Omental fat pad (tissue), 4 donors: ENCODE data around the gene TMEM134. TPM values are rescaled to one million over a fixed set of nuclear protein-coding genes. Genes with fewer than 3 reads are reported as not detected.
A peak's percentile ranks its signal among the peaks of the same experiment; 100 is the strongest.

Experiments used
- ATAC-seq: fragments of 150-250 bp; one replicate; pipeline ENCODE4 v1.9.1; 2016; ENCODE audit warnings: mild to moderate bottlenecking, moderate library complexity; ENCODE audit not compliant: low FRiP score
- DNase-seq: peaks from one replicate; pipeline ENCODE4 v3.0.0-alpha.2; 2019; ENCODE audit warnings: low spot score
- CTCF ChIP-seq, 3 donors: fragments of 450-650 bp; IDR thresholded peaks; one replicate each; pipeline ENCODE4 v1.5.1; 2016 to 2017; ENCODE audit warnings: antibody characterized with exemption in 3 of 3, mild to moderate bottlenecking in 3 of 3, moderate library complexity in 2 of 3
- total RNA-seq, 4 donors: library from RNA; depleted of rRNA; stranded (reverse); fragments of >200 nt; gene quantifications; one replicate each; pipeline ENCODE4 v1.1.0, GENCODE V29; 2016

TMEM134 gene
- total RNA-seq, 4 donors from 2014 or later, result 33.6 to 56.6 (median 44.0) TPM

GRCh38 chr11:67451658-67451976, 17.4 kb downstream of the TMEM134 start:
- no peak for DNase-seq
- no peak for ATAC-seq
- no peak for TF ChIP-seq CTCF (IDR thresholded peaks at IDR 0.05)

GRCh38 chr11:67450796-67451657, 18.0 kb downstream of the TMEM134 start:
- no peak for DNase-seq
- TF ChIP-seq CTCF (IDR thresholded peaks at IDR 0.05), result no peak
- ATAC-seq, result no peak

- ATAC-seq (no peak), DNase-seq (no peak)
- no peak for TF ChIP-seq CTCF (IDR thresholded peaks at IDR 0.05)
These were observed 19.8 kb downstream of the TMEM134 start for GRCh38 chr11:67449116-67449844.

GRCh38 chr11:67448220-67448609, 20.8 kb downstream of the TMEM134 start:
- DNase-seq (no peak), ATAC-seq (no peak)
- TF ChIP-seq CTCF (IDR thresholded peaks at IDR 0.05), result no peak

GRCh38 chr11:67445515-67445914, 23.5 kb downstream of the TMEM134 start:
- no peak for DNase-seq
- ATAC-seq, result no peak
- TF ChIP-seq CTCF (IDR thresholded peaks at IDR 0.05), result no peak

- ATAC-seq (peak; percentile 20), DNase-seq (no peak)
- no peak for TF ChIP-seq CTCF (IDR thresholded peaks at IDR 0.05)
These were observed 26.3 kb downstream of the TMEM134 start for GRCh38 chr11:67442504-67443404.
